ENCODE results near the gene TSKU.
A peak's percentile ranks its signal among the peaks of the same experiment; 100 is the strongest.

The TSKU gene

DNA sequence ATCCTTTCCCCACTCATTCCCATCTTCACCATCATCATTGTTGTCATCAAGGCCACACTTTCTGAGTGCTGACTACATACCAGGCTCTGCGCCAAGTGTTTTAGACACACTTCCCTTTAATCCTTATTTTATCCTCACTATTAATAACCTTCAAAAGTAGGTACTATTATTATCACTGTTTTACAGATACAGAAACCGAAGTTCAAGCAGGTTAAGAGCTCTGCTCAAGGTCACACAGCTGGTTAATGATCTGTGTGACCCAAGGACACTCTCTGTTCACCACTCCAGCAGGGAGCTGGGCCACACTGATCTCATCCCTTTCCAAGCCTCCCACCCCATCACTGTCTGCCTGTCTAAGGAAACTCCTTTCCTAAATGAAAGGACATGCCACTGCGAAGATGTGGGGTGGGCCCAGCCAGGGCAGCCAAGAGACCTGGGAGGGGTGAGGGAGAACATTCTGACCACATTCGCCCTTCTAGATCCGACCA lies 17.2 kb upstream of the TSKU start:
- H3K9ac ChIP-seq (ENCODE audit: low read depth, low read length, poor library complexity, severe bottlenecking), result no peak overlapping the region
- no peaks in the 10 kb centered on the region for H3K9me2 ChIP-seq (replicated peaks; ENCODE audit: low read depth, low read length)
- no peak overlapping the region for H3K4me2 ChIP-seq (ENCODE audit: low read depth, low read length, poor library complexity, severe bottlenecking)
- TF ChIP-seq, protein P1, sequence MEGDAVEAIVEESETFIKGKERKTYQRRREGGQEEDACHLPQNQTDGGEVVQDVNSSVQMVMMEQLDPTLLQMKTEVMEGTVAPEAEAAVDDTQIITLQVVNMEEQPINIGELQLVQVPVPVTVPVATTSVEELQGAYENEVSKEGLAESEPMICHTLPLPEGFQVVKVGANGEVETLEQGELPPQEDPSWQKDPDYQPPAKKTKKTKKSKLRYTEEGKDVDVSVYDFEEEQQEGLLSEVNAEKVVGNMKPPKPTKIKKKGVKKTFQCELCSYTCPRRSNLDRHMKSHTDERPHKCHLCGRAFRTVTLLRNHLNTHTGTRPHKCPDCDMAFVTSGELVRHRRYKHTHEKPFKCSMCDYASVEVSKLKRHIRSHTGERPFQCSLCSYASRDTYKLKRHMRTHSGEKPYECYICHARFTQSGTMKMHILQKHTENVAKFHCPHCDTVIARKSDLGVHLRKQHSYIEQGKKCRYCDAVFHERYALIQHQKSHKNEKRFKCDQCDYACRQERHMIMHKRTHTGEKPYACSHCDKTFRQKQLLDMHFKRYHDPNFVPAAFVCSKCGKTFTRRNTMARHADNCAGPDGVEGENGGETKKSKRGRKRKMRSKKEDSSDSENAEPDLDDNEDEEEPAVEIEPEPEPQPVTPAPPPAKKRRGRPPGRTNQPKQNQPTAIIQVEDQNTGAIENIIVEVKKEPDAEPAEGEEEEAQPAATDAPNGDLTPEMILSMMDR (conservative IDR thresholded peaks at IDR 0.05; ENCODE audit: low read length), result no peak
- no peak for TF ChIP-seq EZH2phosphoT487 (IDR thresholded peaks at IDR 0.05; ENCODE audit: borderline replicate concordance)
- no peaks in the 10 kb centered on the region for H3F3A ChIP-seq (ENCODE audit: low read depth)
- H3K9me3 ChIP-seq (ENCODE audit: insufficient read depth, low read depth, low read length), result no peaks in the 10 kb centered on the region
- H3K36me3 ChIP-seq (ENCODE audit: insufficient read depth, low read length), result no peaks in the 10 kb centered on the region
- no peaks in the 10 kb centered on the region for H3K79me2 ChIP-seq (ENCODE audit: insufficient read depth, low read length)
- H2AFZ ChIP-seq (ENCODE audit: low read length), result no peak overlapping the region
- no peak overlapping the region for H3K4me3 ChIP-seq (ENCODE audit: low read length, poor library complexity, severe bottlenecking)
- no peaks in the 10 kb centered on the region for H4K20me1 ChIP-seq (ENCODE audit: insufficient read depth, low read length, poor library complexity, severe bottlenecking)
- peaks cover 47% of the 10 kb centered on the region for H3K4me1 ChIP-seq (ENCODE audit: insufficient read depth, low read length, poor library complexity, severe bottlenecking)
- H3K27me3 ChIP-seq (ENCODE audit: insufficient read depth, low read length, poor library complexity, severe bottlenecking), result no peaks in the 10 kb centered on the region

DNA sequence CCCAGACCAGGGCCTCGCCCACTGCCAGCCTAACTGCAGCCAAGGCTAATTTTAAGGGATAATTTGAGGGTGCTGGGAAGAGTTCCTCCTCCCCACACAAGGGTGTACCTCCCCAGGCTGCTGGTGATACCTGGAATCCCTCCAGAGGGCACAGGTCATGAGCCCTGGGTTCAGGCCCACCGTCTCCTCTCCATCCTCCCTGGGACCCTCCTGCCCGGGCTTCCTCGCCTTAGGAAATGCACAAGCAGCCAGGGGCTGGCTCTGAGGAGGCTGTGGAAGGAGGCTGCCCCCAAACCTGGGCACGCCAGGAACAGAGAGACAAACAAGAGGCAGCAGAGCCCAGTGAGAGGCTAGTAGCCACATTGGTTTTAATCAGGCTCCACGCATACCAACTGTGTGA lies 16.6 kb upstream of the TSKU start:
- no peaks in the 10 kb centered on the region for H3K79me2 ChIP-seq (ENCODE audit: insufficient read depth, low read length)
- peaks cover 53% of the 10 kb centered on the region for H3K4me1 ChIP-seq (ENCODE audit: insufficient read depth, low read length, poor library complexity, severe bottlenecking)

DNA sequence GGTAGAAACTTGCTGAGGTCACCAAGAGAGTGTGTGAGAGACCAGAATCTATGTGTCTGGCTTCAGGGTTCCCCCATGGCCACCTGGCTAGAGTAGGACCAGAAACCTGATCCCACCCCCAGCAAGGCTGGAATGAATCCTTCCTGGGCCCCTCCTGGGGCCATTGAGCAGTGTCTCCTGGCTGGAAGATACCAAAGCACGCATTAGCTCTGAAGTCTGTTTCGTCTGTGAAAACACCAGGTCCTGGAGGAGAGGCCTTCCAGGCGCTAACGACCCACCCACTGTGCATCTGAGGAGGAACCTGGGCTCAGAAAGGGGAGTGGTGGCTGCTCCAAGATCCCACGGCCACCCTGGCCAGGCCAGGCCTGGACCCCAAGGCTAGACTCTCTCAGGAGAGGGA lies 15.5 kb upstream of the TSKU start:
- Histone ChIP-seq H3K36me3 (ENCODE audit: insufficient read depth, low read length) (no peaks in the 10 kb centered on the region), H3K4me2 (ENCODE audit: low read depth, low read length, poor library complexity, severe bottlenecking) (peak overlapping the region; percentile 55), H3K9me2 (replicated peaks; ENCODE audit: low read depth, low read length) (no peaks in the 10 kb centered on the region), H3K4me1 (ENCODE audit: insufficient read depth, low read length, poor library complexity, severe bottlenecking) (peaks cover 62% of the 10 kb centered on the region), H3K4me3 (ENCODE audit: low read length, poor library complexity, severe bottlenecking) (peak overlapping the region; percentile 37), H2AFZ (ENCODE audit: low read length) (no peak overlapping the region), H3F3A (ENCODE audit: low read depth) (no peaks in the 10 kb centered on the region), H3K79me2 (ENCODE audit: insufficient read depth, low read length) (no peaks in the 10 kb centered on the region), H3K27me3 (ENCODE audit: insufficient read depth, low read length, poor library complexity, severe bottlenecking) (no peaks in the 10 kb centered on the region), H3K9me3 (ENCODE audit: insufficient read depth, low read depth, low read length) (no peaks in the 10 kb centered on the region), H3K9ac (ENCODE audit: low read depth, low read length, poor library complexity, severe bottlenecking) (peak overlapping the region; percentile 33), H4K20me1 (ENCODE audit: insufficient read depth, low read length, poor library complexity, severe bottlenecking) (no peaks in the 10 kb centered on the region)
- TF ChIP-seq, protein P1 (conservative IDR thresholded peaks at IDR 0.05; ENCODE audit: low read length), result no peak
- no peak for TF ChIP-seq EZH2phosphoT487 (IDR thresholded peaks at IDR 0.05; ENCODE audit: borderline replicate concordance)

More for the DNA sequence above, 16.6 kb upstream of the TSKU start:
- TF ChIP-seq, protein P1 (conservative IDR thresholded peaks at IDR 0.05; ENCODE audit: low read length), result no peak
- no peak for TF ChIP-seq EZH2phosphoT487 (IDR thresholded peaks at IDR 0.05; ENCODE audit: borderline replicate concordance)
- no peaks in the 10 kb centered on the region for H3K9me2 ChIP-seq (replicated peaks; ENCODE audit: low read depth, low read length)
- no peaks in the 10 kb centered on the region for H3K27me3 ChIP-seq (ENCODE audit: insufficient read depth, low read length, poor library complexity, severe bottlenecking)
- no peaks in the 10 kb centered on the region for H3F3A ChIP-seq (ENCODE audit: low read depth)
- no peak overlapping the region for H3K9ac ChIP-seq (ENCODE audit: low read depth, low read length, poor library complexity, severe bottlenecking)
- no peak overlapping the region for H3K4me3 ChIP-seq (ENCODE audit: low read length, poor library complexity, severe bottlenecking)
- no peak overlapping the region for H3K4me2 ChIP-seq (ENCODE audit: low read depth, low read length, poor library complexity, severe bottlenecking)
- no peaks in the 10 kb centered on the region for H3K36me3 ChIP-seq (ENCODE audit: insufficient read depth, low read length)
- H3K9me3 ChIP-seq (ENCODE audit: insufficient read depth, low read depth, low read length), result no peaks in the 10 kb centered on the region
- no peaks in the 10 kb centered on the region for H4K20me1 ChIP-seq (ENCODE audit: insufficient read depth, low read length, poor library complexity, severe bottlenecking)
- no peak overlapping the region for H2AFZ ChIP-seq (ENCODE audit: low read length)

Data from Loucy (cell line).